Activated CD8-positive, alpha-beta memory T cell treated with anti-CD3 and anti-CD28 coated beads for 1 hour (primary cell): Measurements from ENCODE around the gene PIP5K1B.

Source experiments
- DNase-seq, 2 donors: peaks; one replicate each; pipeline ENCODE4 v3.0.0-alpha.2; 2020; ENCODE audit warnings: low read depth in 1 of 2; ENCODE audit errors: extremely low read depth in 1 of 2

The PIP5K1B gene

GRCh38 chr9:68805890-68806517 is 101.0 kb downstream of the PIP5K1B start:
- no peak for DNase-seq

GRCh38 chr9:68808338-68808890 is 103.4 kb downstream of the PIP5K1B start:
- DNase-seq: no peak

DNA sequence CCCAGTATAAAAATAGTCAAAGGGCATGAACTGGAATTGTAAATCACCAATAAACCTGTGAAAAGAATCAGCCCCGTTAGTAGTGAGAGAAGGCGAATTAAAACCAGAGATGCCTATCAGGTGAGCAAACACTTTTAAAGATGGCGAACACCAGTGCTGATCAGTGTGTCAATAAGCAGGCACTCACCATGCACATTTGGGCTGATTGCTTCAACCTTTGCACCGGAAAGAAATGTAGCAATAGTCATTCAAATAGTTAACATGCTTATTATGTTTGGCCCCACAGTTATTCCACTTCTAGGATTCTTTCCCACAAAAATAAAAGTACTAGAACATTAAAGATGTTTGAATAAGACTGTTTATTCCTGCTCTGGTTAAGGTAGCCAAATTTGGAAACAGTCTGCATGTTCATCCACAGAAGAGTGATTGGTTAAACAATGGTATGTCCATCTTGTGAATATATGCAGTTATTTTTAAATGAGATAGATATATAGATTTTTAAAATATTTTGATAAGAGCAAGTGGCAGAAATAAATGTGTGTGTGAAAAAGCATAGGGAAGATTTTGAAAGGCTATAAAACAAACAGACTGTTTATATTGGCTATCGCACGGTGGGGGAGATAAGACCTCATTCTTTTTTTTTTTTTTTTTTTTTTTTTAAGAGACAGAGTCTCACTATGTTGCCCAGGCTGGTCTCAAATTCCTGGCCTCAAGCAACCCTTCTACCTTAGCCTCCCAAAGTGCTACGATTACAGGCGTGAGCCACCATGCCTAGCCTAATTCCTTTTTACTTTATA is 112.2 kb downstream of the PIP5K1B start:
- DNase-seq: no peak

DNA sequence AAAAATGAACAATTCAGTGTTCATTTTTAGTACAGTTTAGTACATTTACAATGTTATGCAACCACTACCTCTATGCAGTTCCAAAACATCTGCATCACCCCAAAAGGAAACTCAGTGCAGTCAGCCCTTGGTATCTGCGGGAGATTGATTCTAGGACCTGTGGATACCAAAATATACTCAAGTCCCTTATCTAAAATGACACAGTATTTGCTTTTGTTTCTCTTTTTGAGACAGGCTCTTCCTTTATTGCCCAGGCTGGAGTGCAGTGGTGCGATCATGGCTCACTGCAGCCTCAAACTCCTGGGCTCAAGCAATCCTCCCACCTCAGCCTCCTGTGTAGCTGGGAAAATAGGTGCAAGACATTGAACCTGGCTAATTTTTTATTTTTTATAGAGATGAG is 114.0 kb downstream of the PIP5K1B start:
- DNase-seq: no peak

- DNase-seq: no peak
Measured at GRCh38 chr9:68821911-68822310, 116.9 kb downstream of the PIP5K1B start.

GRCh38 chr9:68822596-68823165 is 117.6 kb downstream of the PIP5K1B start:
- no peak for DNase-seq

- no peak for DNase-seq
Measured at GRCh38 chr9:68825762-68826472, 120.9 kb downstream of the PIP5K1B start.

GRCh38 chr9:68827837-68828744 is 123.1 kb downstream of the PIP5K1B start:
- DNase-seq: no peak

DNA sequence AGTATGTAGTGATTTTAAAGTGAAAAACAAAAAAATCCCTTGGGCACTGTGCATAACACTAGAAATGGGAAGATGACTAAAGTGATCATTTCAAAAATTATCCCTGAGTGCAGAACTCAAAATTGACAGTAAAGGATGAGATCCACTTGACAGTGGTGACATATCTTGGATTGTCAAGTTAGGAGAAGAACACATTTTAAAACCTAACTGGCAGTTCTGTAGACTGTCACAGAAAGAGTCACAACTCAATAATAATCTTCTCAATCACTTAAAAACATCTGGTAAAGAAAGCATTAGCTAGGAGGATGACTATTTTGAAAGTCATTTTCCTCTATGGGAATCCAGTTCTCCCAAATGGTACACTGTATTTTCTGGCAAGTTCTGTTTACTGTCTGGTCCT is 127.1 kb downstream of the PIP5K1B start:
- no peak for DNase-seq

DNA sequence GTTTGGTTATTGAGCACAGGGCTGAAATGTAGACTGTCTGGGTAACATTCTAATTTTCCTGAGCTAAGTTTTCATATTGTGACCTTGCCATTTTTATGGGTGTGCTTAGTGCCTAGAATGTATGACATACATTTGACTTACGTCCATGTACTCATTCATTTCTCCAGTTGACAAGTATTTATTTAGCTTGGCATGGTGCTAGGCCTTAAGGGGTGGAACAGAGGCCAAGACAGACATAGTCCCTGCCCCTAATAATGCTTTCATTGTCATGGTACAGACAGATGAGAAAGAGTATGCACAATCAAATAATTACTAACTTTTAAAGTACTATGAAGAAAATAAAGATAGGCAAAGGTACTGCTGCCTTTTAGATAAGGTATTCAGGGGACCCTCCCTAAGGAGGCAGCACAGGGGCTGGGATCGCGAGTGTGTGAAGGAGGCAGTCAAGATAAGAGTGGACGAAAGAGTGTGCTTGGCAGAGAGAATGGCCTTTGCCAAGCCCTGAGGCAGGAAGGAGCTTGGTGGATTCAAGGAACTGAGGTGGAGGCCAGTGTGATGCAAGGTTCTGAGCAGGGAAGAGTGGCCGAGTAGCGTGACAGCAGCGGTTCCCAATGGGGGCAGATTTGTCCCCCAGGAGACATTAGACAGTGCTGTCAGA is 128.0 kb downstream of the PIP5K1B start:
- DNase-seq: no peak

DNA sequence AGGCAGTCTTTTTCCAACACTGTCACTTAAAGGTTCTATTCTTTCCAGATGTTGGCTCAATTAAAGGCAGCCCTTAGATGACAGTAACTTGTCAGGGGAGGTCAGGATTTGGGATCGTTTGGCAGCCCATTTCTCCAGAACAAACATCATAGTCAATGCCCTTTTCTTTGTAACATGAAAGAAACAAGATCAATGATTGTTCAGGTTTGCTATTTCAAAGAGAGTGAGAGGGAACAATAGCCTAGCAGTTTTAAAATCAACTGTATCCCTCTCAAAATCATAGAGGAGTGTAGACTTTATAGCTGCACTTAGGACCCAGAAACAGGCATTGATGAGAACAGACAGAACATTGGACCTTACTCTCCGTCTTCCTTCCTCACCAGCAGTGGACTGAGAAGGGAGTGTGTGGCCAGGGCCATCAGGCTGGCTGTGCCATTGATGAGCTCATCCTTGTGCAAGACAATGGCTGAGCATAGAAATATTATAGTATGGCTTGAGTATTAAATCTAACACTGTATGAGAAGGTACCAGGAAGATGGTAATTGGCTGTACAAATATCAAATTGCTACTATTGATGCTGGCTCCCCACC is 130.0 kb downstream of the PIP5K1B start:
- DNase-seq: no peak

GRCh38 chr9:68836788-68837187 is 131.7 kb downstream of the PIP5K1B start:
- no peak for DNase-seq

- no peak for DNase-seq
Measured at GRCh38 chr9:68838245-68838644, 133.2 kb downstream of the PIP5K1B start.

GRCh38 chr9:68841276-68842052 is 136.4 kb downstream of the PIP5K1B start:
- DNase-seq: no peak

- no peak for DNase-seq
Measured at GRCh38 chr9:68842568-68842967, 137.5 kb downstream of the PIP5K1B start.

DNA sequence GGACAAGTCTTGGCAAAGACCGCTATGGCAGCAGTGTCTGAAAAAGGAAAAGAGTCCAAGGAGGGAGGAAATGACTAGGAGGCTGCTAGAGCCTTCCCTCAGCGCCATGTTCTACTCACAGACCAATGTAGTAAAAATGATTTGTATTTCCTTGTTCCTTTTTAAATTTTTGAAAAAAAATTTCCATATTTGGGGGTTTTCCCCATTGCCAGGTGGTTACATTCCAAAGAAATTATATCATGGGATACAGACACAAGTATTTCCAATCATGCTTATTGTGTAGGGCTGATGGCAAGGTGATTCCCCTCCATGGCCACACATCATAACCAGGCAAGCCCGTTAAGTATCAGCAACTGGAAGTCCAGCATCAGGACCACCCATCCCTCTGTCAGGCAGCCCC is 138.2 kb downstream of the PIP5K1B start:
- no peak for DNase-seq

DNA sequence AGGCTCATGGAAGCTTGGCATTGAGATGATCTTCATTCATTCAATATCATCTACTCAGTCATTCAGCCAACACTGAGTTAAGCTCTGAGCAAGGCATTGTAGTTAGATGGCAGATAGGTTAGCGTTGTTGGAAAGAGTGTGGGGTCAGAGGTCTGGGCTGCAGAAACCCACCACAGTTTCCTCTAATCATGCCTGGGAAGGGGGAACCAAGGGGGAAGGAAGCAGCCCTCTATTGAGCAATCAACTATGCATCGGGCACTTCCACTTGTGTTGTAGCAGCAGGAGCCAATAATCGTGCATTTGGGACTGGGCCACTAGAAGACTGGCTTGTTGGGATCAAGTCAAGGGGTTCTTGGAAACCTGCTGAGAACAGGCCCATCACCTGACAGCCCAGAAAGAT is 139.1 kb downstream of the PIP5K1B start:
- DNase-seq: no peak
